ENCODE data around the gene PHYHD1.
"Not testable (repeated sequence)": the region's sequence is repeated elsewhere in the genome, so short reads cannot be mapped to it uniquely, and the experiment has no call there.

Gene PHYHD1

GRCh38 chr9:128927731-128928411 is 7.1 kb downstream of the PHYHD1 start:
- DNase-seq, result peak; percentile 54

- DNase-seq, result no peak
Measured at GRCh38 chr9:128928624-128929023, 7.8 kb downstream of the PHYHD1 start.

GRCh38 chr9:128929560-128929959 is 8.8 kb downstream of the PHYHD1 start:
- DNase-seq, result no peak

- DNase-seq, result no peak
Measured at GRCh38 chr9:128933731-128934130, 12.9 kb downstream of the PHYHD1 start.

- DNase-seq, result no peak
Measured at GRCh38 chr9:128936171-128936865, 15.5 kb downstream of the PHYHD1 start.

GRCh38 chr9:128937310-128938165 is 16.8 kb downstream of the PHYHD1 start:
- DNase-seq, result no peak

GRCh38 chr9:128940271-128940921 is 19.6 kb downstream of the PHYHD1 start:
- DNase-seq, result no peak

GRCh38 chr9:128940946-128941755 is 20.4 kb downstream of the PHYHD1 start:
- no peak for DNase-seq

- DNase-seq, result no peak
Measured at GRCh38 chr9:128943832-128944620, 23.2 kb downstream of the PHYHD1 start.

- DNase-seq, result not testable (repeated sequence)
Measured at GRCh38 chr9:128944966-128945365, 24.2 kb downstream of the PHYHD1 start.

- no peak for DNase-seq
Measured at GRCh38 chr9:128945798-128946501, 25.2 kb downstream of the PHYHD1 start.

- DNase-seq, result peak; percentile 39
Measured at GRCh38 chr9:128946571-128947276, 25.9 kb downstream of the PHYHD1 start.

- DNase-seq, result no peak
Measured at GRCh38 chr9:128947277-128947526, 26.4 kb downstream of the PHYHD1 start.

- DNase-seq, result peak; percentile 99
Measured at GRCh38 chr9:128947527-128948301, 26.9 kb downstream of the PHYHD1 start, which contains the start of the genes DOLK and NUP188. TSS of gene DOLK (minus strand) at chr9:128947603. CDS start at chr9:128947303, 300 bp downstream. TSS of gene NUP188 (plus strand) at chr9:128947699. CDS start at chr9:128947720, 21 bp downstream.

GRCh38 chr9:128961403-128961802 is 40.6 kb downstream of the PHYHD1 start:
- DNase-seq, result not testable (repeated sequence)

- DNase-seq, result no peak
Measured at GRCh38 chr9:128969491-128969890, 48.7 kb downstream of the PHYHD1 start.

- DNase-seq, result no peak
Measured at GRCh38 chr9:128972956-128973355, 52.2 kb downstream of the PHYHD1 start.

- no peak for DNase-seq
Measured at GRCh38 chr9:128979111-128979510, 58.3 kb downstream of the PHYHD1 start.

GRCh38 chr9:128983536-128983935 is 62.8 kb downstream of the PHYHD1 start:
- DNase-seq, result no peak
